H1 (cell line): ENCODE measurements around the gene THADA. TPM values are rescaled to one million over a fixed set of nuclear protein-coding genes. Genes with fewer than 3 reads are reported as not detected.

ENCODE experiments used
- EP300 ChIP-seq, 2 experiments: IDR thresholded peaks; 1 replicate in 1 of 2; 2 replicates in 1 of 2; pipeline ENCODE4 v1.6.1; 2011 to 2012; ENCODE audit warnings: low read depth in 2 of 2, low read length in 2 of 2, mild to moderate bottlenecking in 2 of 2, borderline replicate concordance in 1 of 2, inconsistent platforms in 1 of 2, moderate library complexity in 1 of 2
- GTF2F1 ChIP-seq: IDR thresholded peaks from 2 replicates; pipeline ENCODE4 v1.6.1; 2012; ENCODE audit warnings: low read depth, low read length, improper control_type of control experiment, borderline replicate concordance
- MAFK ChIP-seq: IDR thresholded peaks from 2 replicates; pipeline ENCODE4 v1.6.1; 2012; ENCODE audit warnings: low read depth, mild to moderate bottlenecking, improper control_type of control experiment, low read length
- SP2 ChIP-seq: IDR thresholded peaks from 2 replicates; pipeline ENCODE4 v1.6.1; 2012; ENCODE audit warnings: mild to moderate bottlenecking, low read length, inconsistent platforms
- polyA plus RNA-seq, 7 experiments: library from polyadenylated mRNA; depleted of rRNA in 3 of 7; stranded (reverse) in 5 of 7; unstranded in 2 of 7; fragments of >200 nt in 5 of 7; fragments of 200-250 nt in 2 of 7; gene quantifications; 1 replicate in 5 of 7; 2 replicates in 1 of 7; 4 replicates in 1 of 7; pipeline versions ENCODE4 v1.2.1 to v1.2.3, GENCODE V29; 2011 to 2013; ENCODE audit warnings: missing spikeins in 2 of 7, mixed read lengths in 2 of 7
- total RNA-seq: library from RNA; stranded (reverse); fragmentation: NEBNext Ultra II Directional; extraction: Animal tissue kit (Norgen Biotek cat#: 25700); gene quantifications from 2 replicates; pipeline ENCODE4 v1.2.1, GENCODE V29; 2021

Gene THADA
- total and polyA plus RNA-seq, 2 of the 8 experiments (the other 6 are each of a cell fraction or from before 2014, with no cell fraction given), result 22.4 to 26.8 TPM

- TF ChIP-seq GTF2F1 (no peak), MAFK (no peak), SP2 (no peak), EP300 (IDR thresholded peaks at IDR 0.05; ENCODE audit: borderline replicate concordance in 1 of 2, low read depth in 2 of 2, low read length in 2 of 2) (no peak)
These were observed 394.8 kb downstream of the THADA start (continued) for GRCh38 chr2:43201016-43201415.
